HCT116 (cell line): ENCODE measurements around the gene BABAM2. TPM values are rescaled to one million over a fixed set of nuclear protein-coding genes. Genes with fewer than 3 reads are reported as not detected.

Experiments
- ATAC-seq: fragments of 200-7000 bp; cut with Tn5 transposase; 2 replicates; pipeline ENCODE4 v1.9.1; 2020; ENCODE audit warnings: mild to moderate bottlenecking, moderate library complexity
- BruUV-seq: library from RNA; stranded (reverse); fragments of 400-500 nt; replicated peaks from 2 replicates; lab custom pipeline; 2021; lab: Mats Ljungman, UMichigan
- CTCF ChIA-PET: fragments of 300-600 bp; sonication (Branson Sonifier 250); formaldehyde crosslinking; loops from one replicate; lab custom pipeline; 2021; ENCODE audit warnings: antibody characterized with exemption; lab: Charles Lee
- POLR2A ChIA-PET: fragments of 300-600, 350-600 bp; sonication (Branson Sonifier 250); formaldehyde crosslinking; loops from one replicate; lab custom pipeline; 2021; ENCODE audit warnings: antibody characterized with exemption; lab: Charles Lee
- RAD21 ChIA-PET, 2 experiments: fragments of 300-600 bp; sonication (Branson Sonifier 250); formaldehyde crosslinking; loops; one replicate each; lab custom pipeline; 2023; ENCODE audit warnings: low total read pairs in 2 of 2; ENCODE audit not compliant: uncharacterized antibody in 2 of 2, unreplicated experiment in 2 of 2, low non-redundant PET in 1 of 2; lab: Charles Lee
- DNase-seq: peaks from one replicate; pipeline ENCODE4 v3.0.0-alpha.2; 2010; ENCODE audit warnings: low read depth, low spot score
- H2AFZ ChIP-seq: fragments of 200-600 bp; shearing (Covaris generic), sonication (generic); 2 replicates; pipeline ENCODE4 v1.6.1; 2017; ENCODE audit warnings: low read depth, mixed run types, mixed read lengths, antibody characterized with exemption, low read length; ENCODE audit not compliant: poor library complexity, severe bottlenecking
- H3K27ac ChIP-seq: 2 replicates; pipeline ENCODE4 v1.5.1; 2012; ENCODE audit warnings: low read depth, low read length
- H3K27me3 ChIP-seq: fragments of 200-600 bp; sonication (generic); 2 replicates; pipeline ENCODE4 v1.6.1; 2016; ENCODE audit warnings: mixed run types, low read length, mixed read lengths; ENCODE audit not compliant: insufficient read depth
- H3K36me3 ChIP-seq, 2 experiments: fragments of 200-500 bp in 1 of 2; fragments of 200-600 bp in 1 of 2; sonication (Bioruptor generic) in 1 of 2; sonication (generic) in 1 of 2; 2 replicates each; pipeline versions ENCODE4 v1.5.1 to v1.6.1; 2014 to 2016; ENCODE audit warnings: low read length in 2 of 2, inconsistent platforms in 1 of 2, mixed read lengths in 1 of 2, mixed run types in 1 of 2; ENCODE audit not compliant: insufficient read depth in 2 of 2, control insufficient read depth in 1 of 2
- H3K4me1 ChIP-seq, 2 experiments: fragments of 200-600 bp in 1 of 2; sonication (generic) in 1 of 2; 2 replicates each; pipeline versions ENCODE4 v1.5.1 to v1.6.1; 2012 to 2017; ENCODE audit warnings: low read length in 2 of 2, inconsistent platforms in 1 of 2, mild to moderate bottlenecking in 1 of 2, mixed read lengths in 1 of 2, mixed run types in 1 of 2, moderate library complexity in 1 of 2; ENCODE audit not compliant: insufficient read depth in 2 of 2, control insufficient read depth in 1 of 2
- H3K4me2 ChIP-seq: fragments of 200-600 bp; sonication (generic); 2 replicates; pipeline ENCODE4 v1.6.1; 2017; ENCODE audit warnings: mixed run types, low read length, mixed read lengths
- H3K4me3 ChIP-seq, 2 experiments: fragments of 200-600 bp in 1 of 2; sonication (generic) in 1 of 2; replicated peaks in 1 of 2; 2 replicates each; pipeline ENCODE4 v1.5.1; 2011 to 2016; ENCODE audit warnings: low read length in 2 of 2, control low read depth in 1 of 2, low read depth in 1 of 2, mild to moderate bottlenecking in 1 of 2, mixed read lengths in 1 of 2, mixed run types in 1 of 2
- H3K79me2 ChIP-seq: fragments of 200-600 bp; sonication (generic); 2 replicates; pipeline ENCODE4 v1.6.1; 2017; ENCODE audit warnings: mild to moderate bottlenecking, mixed run types, low read length, moderate library complexity, mixed read lengths; ENCODE audit not compliant: insufficient read depth
- H3K9ac ChIP-seq: fragments of 200-600 bp; sonication (generic); 2 replicates; pipeline ENCODE4 v1.6.1; 2016; ENCODE audit warnings: low read length, mixed read lengths
- H3K9me2 ChIP-seq: fragments of 200-600 bp; sonication (generic), shearing (Covaris generic); 2 replicates; pipeline ENCODE4 v1.6.1; 2017; ENCODE audit warnings: mixed run types, mild to moderate bottlenecking, moderate library complexity; ENCODE audit not compliant: insufficient read depth
- H3K9me3 ChIP-seq, 2 experiments: fragments of 200-500 bp in 1 of 2; fragments of 200-600 bp in 1 of 2; sonication (Bioruptor generic) in 1 of 2; sonication (generic) in 1 of 2; 2 replicates each; pipeline ENCODE4 v1.6.1; 2014 to 2017; ENCODE audit warnings: low read length in 2 of 2, mixed read lengths in 2 of 2, inconsistent platforms in 1 of 2, low read depth in 1 of 2, mild to moderate bottlenecking in 1 of 2, mixed run types in 1 of 2, moderate library complexity in 1 of 2; ENCODE audit not compliant: control insufficient read depth in 1 of 2, insufficient read depth in 1 of 2
- H4K20me1 ChIP-seq: fragments of 200-600 bp; sonication (generic), shearing (Covaris generic); 2 replicates; pipeline ENCODE4 v1.6.1; 2017; ENCODE audit warnings: mixed run types, mild to moderate bottlenecking, moderate library complexity; ENCODE audit not compliant: insufficient read depth
- ATF3 ChIP-seq: IDR thresholded peaks from 2 replicates; pipeline ENCODE4 v1.6.1; 2012
- CBX3 ChIP-seq: IDR thresholded peaks from 2 replicates; pipeline ENCODE4 v1.6.1; 2012; ENCODE audit warnings: low read depth
- CEBPB ChIP-seq: IDR thresholded peaks from 2 replicates; pipeline ENCODE4 v1.6.1; 2012; ENCODE audit warnings: low read depth
- EGR1 ChIP-seq: IDR thresholded peaks from 2 replicates; pipeline ENCODE4 v1.6.1; 2012; ENCODE audit warnings: low read depth
- ELF1 ChIP-seq: IDR thresholded peaks from 2 replicates; pipeline ENCODE4 v1.6.1; 2012; ENCODE audit warnings: low read depth, borderline replicate concordance
- EZH2phosphoT487 ChIP-seq: fragments of 200-600 bp; IDR thresholded peaks from 2 replicates; pipeline ENCODE4 v1.6.1; 2018; ENCODE audit warnings: antibody characterized with exemption, borderline replicate concordance
- FOSL1 ChIP-seq: IDR thresholded peaks from 2 replicates; pipeline ENCODE4 v1.6.1; 2012; ENCODE audit warnings: low read depth
- JUND ChIP-seq: IDR thresholded peaks from 2 replicates; pipeline ENCODE4 v1.6.1; 2012
- POLR2A ChIP-seq: IDR thresholded peaks from 2 replicates; pipeline ENCODE4 v1.7.0; 2011; ENCODE audit warnings: borderline replicate concordance; ENCODE audit not compliant: insufficient read depth, insufficient read length; ENCODE audit errors: extremely low read depth
- POLR2AphosphoS5 ChIP-seq: IDR thresholded peaks from 2 replicates; pipeline ENCODE4 v1.6.1; 2011; ENCODE audit warnings: mild to moderate bottlenecking, low read depth, low read length, moderate library complexity
- RAD21 ChIP-seq: IDR thresholded peaks from 2 replicates; pipeline ENCODE4 v1.6.1; 2012; ENCODE audit warnings: low read depth, mild to moderate bottlenecking
- REST ChIP-seq: IDR thresholded peaks from 2 replicates; pipeline ENCODE4 v1.6.1; 2012; ENCODE audit warnings: low read depth
- SIN3A ChIP-seq: IDR thresholded peaks from 2 replicates; pipeline ENCODE4 v1.6.1; 2012; ENCODE audit warnings: low read depth
- SRF ChIP-seq: IDR thresholded peaks from 2 replicates; pipeline ENCODE4 v1.6.1; 2012; ENCODE audit warnings: low read depth
- TCF7L2 ChIP-seq: IDR thresholded peaks from 2 replicates; pipeline ENCODE4 v1.7.0; 2011; ENCODE audit warnings: borderline replicate concordance, inconsistent platforms; ENCODE audit not compliant: insufficient read depth, insufficient read length; ENCODE audit errors: extremely low read depth
- ZFX ChIP-seq: fragments of 450-650 bp; IDR thresholded peaks from 2 replicates; pipeline ENCODE4 v1.6.1; 2017
- ZNF274 ChIP-seq: fragments of 200-500 bp; sonication (Bioruptor generic); IDR thresholded peaks from 2 replicates; pipeline ENCODE4 v1.6.1; 2014; ENCODE audit warnings: mild to moderate bottlenecking, low read depth, low read length, inconsistent platforms
- intact Hi-C: fragments of 100-400 bp; cut with micrococcal nuclease; formaldehyde crosslinking; loops from 2 replicates; pipeline ENCODE4 v1.10.0; 2022
- total RNA-seq: library from RNA; stranded (reverse); gene quantifications from one replicate; pipeline ENCODE4 v1.2.1, GENCODE V29; 2021; ENCODE audit not compliant: unreplicated experiment
- TF ChIP-seq, protein P1 (sequence below): IDR thresholded peaks from 2 replicates; pipeline ENCODE4 v1.6.1; 2012
- TF ChIP-seq, protein P2 (sequence below), 3 experiments: fragments of 200-600 bp in 1 of 3; sonication (generic) in 1 of 3; IDR thresholded peaks in 2 of 3; conservative IDR thresholded peaks in 1 of 3; 2 replicates each; pipeline ENCODE4 v1.5.1; 2012 to 2017; ENCODE audit warnings: low read depth in 2 of 3, low read length in 2 of 3, antibody characterized with exemption in 1 of 3, borderline replicate concordance in 1 of 3, control low read depth in 1 of 3, mild to moderate bottlenecking in 1 of 3, mixed read lengths in 1 of 3, mixed run types in 1 of 3, moderate library complexity in 1 of 3; ENCODE audit not compliant: insufficient read depth in 1 of 3

The BABAM2 gene
- total RNA-seq, 1 experiment from 2014 or later: 23.8 TPM

DNA sequence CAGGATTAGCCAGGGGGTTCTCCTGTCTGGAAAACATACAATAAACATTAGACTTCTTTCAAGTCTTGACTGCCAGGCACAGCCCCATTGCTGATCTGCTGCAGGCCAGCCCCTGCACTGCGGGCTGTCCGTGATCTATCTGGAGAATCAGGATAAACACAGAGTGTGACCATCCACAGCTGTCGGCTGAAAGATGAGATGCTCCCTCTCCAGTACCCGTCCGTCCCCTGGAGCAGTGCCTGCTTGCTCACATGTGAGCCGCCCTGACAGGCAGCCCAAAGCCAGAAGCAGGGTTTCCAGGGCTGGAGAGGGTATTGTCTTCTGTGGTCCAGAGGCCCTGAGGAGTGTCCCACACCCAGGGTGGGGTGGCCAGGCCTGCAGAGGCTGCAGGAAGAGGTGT, 456.1 kb downstream of the BABAM2 start:
- ChIA-PET POLR2A (no interaction called here), RAD21 (no interaction called here), CTCF (no interaction called here)
- intact Hi-C loops: no loop called here
- H3K9me3 ChIP-seq: no peaks in the 10 kb centered on the region
- peaks cover 4 to 10% of the 10 kb centered on the region in 2 experiments; a peak in 3 of 4 replicates for H3K4me1 ChIP-seq
- no peak overlapping the region for H3K9ac ChIP-seq
- H3K4me2 ChIP-seq: no peak overlapping the region
- no peaks in the 10 kb centered on the region for H3K36me3 ChIP-seq
- DNase-seq: no peak
- ATAC-seq: no peak
- TF ChIP-seq ATF3 (no peak), FOSL1 (no peak), CBX3 (no peak), REST (no peak), ZNF274 (no peak), POLR2A (no peak), POLR2AphosphoS5 (no peak), CEBPB (no peak), EGR1 (no peak), JUND (no peak), EZH2phosphoT487 (no peak), SRF (no peak), ELF1 (no peak), SIN3A (no peak), RAD21 (no peak), ZFX (no peak), TCF7L2 (no peak)
- TF ChIP-seq, protein P1, sequence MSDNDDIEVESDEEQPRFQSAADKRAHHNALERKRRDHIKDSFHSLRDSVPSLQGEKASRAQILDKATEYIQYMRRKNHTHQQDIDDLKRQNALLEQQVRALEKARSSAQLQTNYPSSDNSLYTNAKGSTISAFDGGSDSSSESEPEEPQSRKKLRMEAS: no peak
- TF ChIP-seq, protein P2, sequence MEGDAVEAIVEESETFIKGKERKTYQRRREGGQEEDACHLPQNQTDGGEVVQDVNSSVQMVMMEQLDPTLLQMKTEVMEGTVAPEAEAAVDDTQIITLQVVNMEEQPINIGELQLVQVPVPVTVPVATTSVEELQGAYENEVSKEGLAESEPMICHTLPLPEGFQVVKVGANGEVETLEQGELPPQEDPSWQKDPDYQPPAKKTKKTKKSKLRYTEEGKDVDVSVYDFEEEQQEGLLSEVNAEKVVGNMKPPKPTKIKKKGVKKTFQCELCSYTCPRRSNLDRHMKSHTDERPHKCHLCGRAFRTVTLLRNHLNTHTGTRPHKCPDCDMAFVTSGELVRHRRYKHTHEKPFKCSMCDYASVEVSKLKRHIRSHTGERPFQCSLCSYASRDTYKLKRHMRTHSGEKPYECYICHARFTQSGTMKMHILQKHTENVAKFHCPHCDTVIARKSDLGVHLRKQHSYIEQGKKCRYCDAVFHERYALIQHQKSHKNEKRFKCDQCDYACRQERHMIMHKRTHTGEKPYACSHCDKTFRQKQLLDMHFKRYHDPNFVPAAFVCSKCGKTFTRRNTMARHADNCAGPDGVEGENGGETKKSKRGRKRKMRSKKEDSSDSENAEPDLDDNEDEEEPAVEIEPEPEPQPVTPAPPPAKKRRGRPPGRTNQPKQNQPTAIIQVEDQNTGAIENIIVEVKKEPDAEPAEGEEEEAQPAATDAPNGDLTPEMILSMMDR (IDR thresholded peaks at IDR 0.05 in 2 of 3, conservative IDR thresholded peaks at IDR 0.05 in 1 of 3; ENCODE audit: borderline replicate concordance in 1 of 3, insufficient read depth in 1 of 3, low read depth in 2 of 3, low read length in 2 of 3): no peak
- BruUV-seq: no TSS peak
- no peaks in the 10 kb centered on the region for H4K20me1 ChIP-seq
- H3K9me2 ChIP-seq: no peaks in the 10 kb centered on the region
- H3K27me3 ChIP-seq: no peaks in the 10 kb centered on the region
- H3K4me3 ChIP-seq: no peak overlapping the region
- no peak overlapping the region for H3K27ac ChIP-seq
- H2AFZ ChIP-seq: no peak overlapping the region
- H3K79me2 ChIP-seq: no peaks in the 10 kb centered on the region
